ENCODE data around the gene METTL14.

Gene METTL14

DNA sequence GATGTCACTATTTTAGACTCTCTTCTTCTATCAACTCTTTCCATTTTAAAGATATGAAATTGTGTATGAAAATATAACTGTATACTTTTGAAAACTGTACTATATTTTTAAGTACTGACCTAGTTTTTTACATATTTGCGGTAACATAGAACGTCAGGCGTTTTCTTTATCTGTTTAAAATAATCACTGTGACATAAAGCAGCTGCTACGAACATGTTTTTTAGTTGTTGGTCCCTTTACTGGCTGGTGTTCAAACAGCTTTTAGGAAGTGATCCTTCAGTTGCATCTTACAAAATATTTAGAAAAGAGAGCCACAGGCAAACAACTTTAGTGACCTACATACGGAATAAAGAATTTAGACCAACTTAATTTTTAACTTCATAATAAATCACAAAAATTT is 73.1 kb downstream of the METTL14 start:
- no peak for DNase-seq (ENCODE audit: low read depth in 2 of 2)

DNA sequence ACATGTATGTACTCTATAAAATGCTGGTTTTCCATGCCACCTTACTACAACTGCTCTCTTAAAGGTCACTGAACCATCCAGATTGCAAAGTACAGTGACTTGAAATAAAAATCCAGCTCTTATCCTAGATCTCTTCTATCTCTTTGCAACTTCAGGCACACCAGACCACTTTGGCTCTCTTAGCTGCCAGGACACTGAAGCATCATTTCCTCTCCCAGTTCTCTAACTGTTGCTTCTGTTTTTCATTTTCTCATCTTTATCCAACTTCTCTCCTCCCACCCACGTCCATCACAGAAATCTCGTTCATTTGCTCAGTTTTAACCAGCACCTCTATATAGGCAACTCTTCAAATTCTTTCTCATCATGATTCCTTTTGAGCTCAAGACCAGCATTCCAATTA is 74.3 kb downstream of the METTL14 start:
- no peak for DNase-seq (ENCODE audit: low read depth in 2 of 2)

DNA sequence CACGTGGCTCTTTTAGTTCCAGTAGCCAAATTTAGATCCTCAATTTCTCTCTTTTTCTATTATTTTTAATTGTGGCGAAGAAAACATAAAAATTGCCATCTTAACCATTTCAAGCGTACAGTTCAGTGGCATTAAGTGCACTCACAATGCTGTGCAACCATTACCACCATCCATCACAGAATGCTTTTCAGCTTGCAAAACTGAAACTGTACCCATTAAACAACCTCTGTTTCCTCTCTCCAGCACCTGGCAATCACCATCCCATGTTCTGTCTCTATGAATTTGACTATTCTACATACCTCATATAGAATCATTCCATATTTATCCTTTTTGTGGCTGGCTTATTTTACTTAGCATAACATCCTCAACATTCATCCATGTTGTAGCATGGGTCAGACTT is 74.9 kb downstream of the METTL14 start:
- DNase-seq (ENCODE audit: low read depth in 2 of 2), result no peak

DNA sequence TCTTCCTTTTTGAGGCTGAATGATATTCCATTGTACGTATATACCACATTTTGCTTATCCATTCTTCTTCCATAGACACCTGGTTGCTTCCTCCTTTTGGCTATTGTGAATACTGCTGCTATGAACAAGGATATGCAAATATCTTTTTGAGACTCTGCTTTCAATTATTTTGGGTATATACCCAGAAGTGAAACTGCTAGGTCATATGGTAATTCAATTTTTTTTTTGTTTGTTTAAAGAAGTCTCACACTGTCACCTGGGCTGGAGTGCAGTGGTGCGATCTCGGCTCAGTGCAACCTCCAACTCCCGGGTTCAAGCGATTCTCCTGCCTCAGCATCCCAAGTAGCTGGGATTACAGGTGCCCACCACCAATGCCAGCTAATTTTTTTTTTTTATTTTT is 75.3 kb downstream of the METTL14 start:
- DNase-seq (ENCODE audit: low read depth in 2 of 2), result no peak

DNA sequence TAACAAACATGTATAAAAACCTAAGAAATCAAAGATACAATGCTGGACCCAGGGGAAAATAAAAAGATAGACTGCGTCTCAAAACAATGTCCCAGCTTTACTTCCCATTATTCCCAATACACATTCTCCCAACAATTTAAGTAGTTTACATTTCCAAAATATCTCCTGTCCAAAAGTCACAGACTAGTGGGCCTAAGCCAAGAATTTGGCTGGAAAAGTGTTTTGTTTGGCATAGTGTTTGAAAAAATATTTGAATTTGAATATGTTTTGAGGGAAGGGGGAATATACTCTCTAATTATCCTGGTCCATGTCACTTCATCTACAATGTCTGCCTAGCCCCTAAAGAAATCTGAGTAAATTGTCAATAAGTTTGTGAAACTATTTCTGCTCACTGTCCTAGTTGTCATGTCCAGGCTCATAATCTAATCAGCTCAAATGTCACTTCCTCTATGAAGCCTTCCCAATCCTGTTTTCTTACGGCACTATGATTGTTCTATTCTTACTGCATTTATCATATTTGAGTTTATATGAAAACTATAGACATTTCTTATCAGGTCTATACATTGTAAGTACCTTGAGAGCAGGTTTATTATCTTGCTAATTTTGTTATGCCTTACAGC is 76.3 kb downstream of the METTL14 start:
- DNase-seq (ENCODE audit: low read depth in 2 of 2), result no peak

DNA sequence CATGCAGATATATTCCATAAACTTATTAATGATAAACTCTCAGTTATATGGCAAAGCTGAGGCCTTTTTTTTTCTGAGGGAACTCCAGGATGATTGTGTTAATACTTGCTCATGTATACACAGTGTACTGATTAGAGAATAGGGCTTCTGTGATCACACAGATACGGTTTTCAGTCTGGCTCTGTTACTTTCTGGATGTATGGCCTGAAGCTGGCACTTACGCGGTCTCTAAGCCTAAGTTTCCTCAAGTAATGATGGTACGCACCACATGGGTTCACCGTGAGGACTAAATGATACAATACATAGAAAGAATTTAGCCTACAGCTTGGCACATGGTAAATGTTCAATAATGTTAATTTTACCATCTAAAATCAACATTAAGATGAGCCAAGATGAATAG is 77.0 kb downstream of the METTL14 start:
- no peak for DNase-seq (ENCODE audit: low read depth in 2 of 2)

DNA sequence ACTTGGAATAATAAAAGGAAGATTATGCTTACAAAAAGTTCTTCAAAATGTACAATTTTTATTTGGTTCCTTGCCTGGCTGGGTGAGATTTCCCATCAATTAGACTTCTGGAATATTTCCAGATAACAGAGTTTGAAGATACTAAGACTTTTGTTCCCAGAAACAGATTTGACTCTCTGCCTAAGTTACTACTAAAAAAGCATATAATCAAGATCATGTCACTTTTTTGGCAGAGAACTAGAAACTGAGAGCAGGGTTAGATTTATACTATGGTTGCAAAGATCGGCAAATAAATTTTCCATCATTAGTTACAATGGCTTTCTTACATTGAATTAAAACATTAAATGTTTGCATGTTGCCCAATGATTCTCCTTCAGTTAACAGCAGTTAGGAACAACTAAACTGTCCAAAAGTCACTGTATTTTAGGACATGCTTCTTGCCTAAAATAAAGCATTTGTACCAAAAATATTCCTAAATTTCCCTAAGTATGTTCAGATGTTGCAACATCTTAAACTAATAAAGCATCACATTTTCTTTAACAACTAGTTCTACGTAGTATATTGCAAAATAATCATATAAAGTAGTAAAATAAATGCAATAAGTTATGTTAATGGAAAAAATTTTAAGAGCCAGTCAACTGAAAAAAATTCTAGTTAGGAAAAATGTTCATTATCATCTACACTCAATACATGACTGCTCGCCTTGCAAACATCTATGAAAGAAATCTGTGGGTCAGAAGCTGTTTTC is 77.7 kb downstream of the METTL14 start:
- DNase-seq (ENCODE audit: low read depth in 2 of 2), result peak; percentile 42 to 44
